Measurements from ENCODE around the gene VEGFA.

GRCh38 chr6:43781941-43782704, 12.1 kb downstream of the VEGFA start:
- TF ChIP-seq POLR2A (IDR thresholded peaks at IDR 0.05) (no peak), CTCF (IDR thresholded peaks at IDR 0.05) (no peak)
